GM19238 (cell line): ENCODE results near the gene ZBTB40.

ENCODE experiments used
- DNase-seq: peaks from one replicate; pipeline ENCODE4 v3.0.0; 2011; ENCODE audit warnings: low spot score; ENCODE audit not compliant: insufficient read length

ZBTB40 gene

GRCh38 chr1:22431965-22432364 lies 19.7 kb upstream of the ZBTB40 start:
- no peak for DNase-seq

DNA sequence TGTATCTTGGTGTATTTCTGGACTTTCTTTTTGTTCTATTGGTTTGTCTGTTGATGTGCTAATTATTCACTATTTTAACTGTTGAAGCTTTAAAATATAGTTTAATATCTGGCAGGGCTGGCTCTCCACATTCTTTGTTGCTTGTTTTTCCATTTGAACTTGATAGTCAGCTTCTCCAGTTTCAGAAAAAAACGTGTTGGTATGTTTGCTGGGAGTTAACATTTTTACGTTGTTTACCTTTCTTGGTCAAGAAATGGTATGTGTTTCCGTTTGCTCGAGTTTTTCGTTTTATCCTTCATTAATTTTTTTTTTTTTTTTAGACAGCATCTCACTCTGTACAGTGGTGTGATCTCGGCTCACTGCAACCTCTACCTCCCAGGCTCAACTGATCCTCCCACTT lies 16.9 kb upstream of the ZBTB40 start:
- no peak for DNase-seq

DNA sequence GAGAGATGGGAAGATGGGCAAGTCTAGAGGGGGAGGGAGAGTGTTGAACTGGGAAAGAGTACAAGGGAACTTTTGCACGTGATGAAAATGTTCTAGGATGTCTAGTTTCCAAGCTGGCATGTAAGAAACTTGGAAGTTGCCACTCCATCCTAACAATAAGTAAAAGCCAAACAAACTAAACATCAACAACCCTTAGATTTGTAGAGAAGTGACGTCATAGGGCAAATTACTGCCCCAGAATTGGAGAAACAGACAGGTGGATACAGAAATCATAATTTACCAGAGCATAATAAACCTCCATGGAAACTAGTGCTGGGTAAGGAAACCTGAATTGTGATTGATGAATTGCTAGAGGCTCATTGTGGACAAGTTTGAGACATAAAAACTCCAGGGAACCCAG lies 14.7 kb upstream of the ZBTB40 start:
- no peak for DNase-seq

GRCh38 chr1:22437573-22437972 lies 14.1 kb upstream of the ZBTB40 start:
- no peak for DNase-seq

DNA sequence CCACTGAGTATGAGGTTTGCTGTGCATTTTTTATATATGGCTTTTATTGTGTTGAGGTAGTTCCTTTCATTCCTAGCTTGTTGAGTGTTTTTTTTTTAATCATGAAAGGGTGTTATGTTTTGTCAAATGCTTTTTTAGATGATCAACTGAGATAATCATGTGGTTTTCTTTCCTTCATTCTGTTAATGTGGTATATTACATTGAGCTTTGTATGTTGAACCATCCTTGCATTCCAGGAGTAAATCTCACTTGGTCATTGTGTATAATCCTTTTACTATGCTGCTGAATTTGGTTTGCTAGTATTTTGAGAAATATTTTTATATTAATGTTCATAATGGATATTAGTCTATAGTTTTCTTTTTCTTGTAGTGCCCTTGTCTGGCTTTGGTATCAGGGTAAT lies 11.1 kb upstream of the ZBTB40 start:
- DNase-seq = no peak

GRCh38 chr1:22442212-22442894 lies 9.3 kb upstream of the ZBTB40 start:
- no peak for DNase-seq

- no peak for DNase-seq
Observed at GRCh38 chr1:22443332-22443731, 8.3 kb upstream of the ZBTB40 start.

- DNase-seq = no peak
Observed at GRCh38 chr1:22444856-22445255, 6.8 kb upstream of the ZBTB40 start.

DNA sequence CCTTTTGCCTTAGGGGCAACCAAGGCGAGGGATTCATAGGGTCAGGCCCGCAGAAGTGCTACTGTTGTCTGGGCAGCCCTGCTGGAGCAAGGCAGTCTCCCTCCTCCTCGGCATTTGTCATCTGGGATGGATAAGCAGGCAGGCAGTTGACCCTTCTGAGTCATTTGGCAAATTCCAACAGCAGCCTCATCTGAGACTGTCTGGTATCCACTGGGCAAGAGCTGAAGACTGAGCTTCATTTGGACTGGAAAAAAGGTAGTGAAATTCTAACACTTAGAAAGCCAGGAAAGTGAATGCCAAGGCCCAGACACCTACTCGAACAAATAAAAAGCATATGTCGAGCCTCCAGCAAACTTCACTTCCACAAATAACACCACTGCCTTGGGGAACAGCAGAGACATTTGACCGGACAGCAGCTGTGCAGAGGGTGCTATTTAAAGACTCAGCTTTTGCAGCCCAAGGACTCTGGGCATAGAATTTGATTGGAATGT lies 4.0 kb upstream of the ZBTB40 start:
- no peak for DNase-seq

- no peak for DNase-seq
Observed at GRCh38 chr1:22449636-22450035, 2.0 kb upstream of the ZBTB40 start.

- DNase-seq = no peak
Observed at GRCh38 chr1:22450351-22451021, 1.2 kb upstream of the ZBTB40 start.

DNA sequence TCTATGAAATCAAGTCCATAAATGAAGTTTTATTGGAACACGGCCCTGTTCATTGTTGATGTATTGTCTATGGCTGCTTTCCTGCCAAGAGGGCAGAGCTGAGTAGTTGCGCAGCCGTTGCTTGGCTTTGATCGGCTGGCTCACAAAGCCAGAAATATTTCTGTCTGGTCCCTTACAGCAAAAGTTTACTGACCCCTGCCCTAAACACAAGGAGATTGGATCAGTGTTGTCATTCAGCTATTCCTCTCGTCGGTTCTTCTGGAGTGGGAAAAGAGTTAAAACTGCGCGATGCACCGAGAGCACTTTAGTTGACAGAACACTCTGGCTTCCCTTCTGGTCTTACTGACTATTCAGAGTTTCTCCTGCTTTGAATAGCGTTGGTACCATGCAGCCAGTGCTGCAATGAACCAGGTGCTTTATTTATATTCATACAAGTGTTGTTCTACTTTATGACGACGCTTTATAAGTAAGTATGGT lies 868 bp downstream of the ZBTB40 start:
- DNase-seq = no peak

- DNase-seq = no peak
Observed at GRCh38 chr1:22453181-22453580, 1.5 kb downstream of the ZBTB40 start.

- DNase-seq = no peak
Observed at GRCh38 chr1:22454476-22455056, 2.9 kb downstream of the ZBTB40 start.

DNA sequence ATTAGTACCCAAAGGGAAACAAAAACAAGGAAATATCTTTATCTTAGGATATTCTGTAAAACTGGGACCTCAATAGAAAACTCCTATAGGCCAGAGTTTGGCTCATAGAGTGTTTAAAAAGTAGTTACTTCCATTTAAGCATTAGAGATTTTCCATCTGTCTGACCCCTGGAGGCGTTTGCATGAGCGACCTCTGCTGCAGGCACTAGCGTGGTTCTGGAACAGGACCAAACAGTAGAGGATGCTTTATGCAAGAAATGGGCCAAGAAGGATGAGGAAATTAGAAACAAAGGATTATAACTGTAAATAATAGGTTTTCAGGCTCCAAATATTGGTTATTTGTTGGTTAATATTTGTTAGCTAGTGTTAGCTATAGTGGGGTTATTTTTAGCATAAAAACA lies 5.7 kb downstream of the ZBTB40 start:
- DNase-seq = no peak

DNA sequence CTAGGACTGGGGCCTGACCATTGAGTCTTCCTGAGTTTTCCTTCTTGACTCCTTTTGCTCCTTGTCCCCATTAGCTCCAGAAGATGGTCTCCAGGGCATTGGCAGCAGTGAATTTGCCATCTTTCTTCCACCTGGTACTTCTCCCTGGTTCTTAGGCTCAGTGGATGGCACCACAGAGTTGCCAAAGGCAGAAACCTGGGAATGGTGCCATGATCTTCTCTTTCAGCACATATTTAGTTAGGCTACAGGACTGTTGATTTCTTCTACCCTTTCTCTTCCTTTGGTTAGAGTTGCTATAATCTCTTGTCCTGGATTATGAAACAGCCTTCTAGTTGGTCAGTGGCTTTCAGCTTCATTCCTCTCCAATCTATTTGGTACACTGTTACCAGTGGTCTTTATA lies 6.2 kb downstream of the ZBTB40 start:
- no peak for DNase-seq

DNA sequence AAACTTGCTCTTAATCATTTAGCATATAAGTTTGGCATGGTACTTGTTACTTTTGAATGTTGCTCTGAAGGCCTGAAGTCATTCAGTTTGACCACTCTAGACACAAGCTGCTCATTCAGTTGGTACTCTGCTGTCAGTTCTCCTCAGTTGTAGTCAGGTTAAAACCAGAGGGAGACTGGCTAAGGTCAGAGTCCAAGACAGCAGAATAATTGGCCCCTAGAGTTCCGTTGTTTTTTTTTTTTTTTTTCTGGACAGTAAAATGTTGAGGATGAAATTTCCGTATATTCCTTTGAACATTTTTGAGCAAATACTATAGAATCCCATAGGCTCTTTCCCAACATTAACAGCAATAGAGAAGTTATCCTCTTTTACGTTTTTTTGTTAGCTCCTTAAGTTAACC lies 9.4 kb downstream of the ZBTB40 start:
- DNase-seq = no peak

- DNase-seq = no peak
Observed at GRCh38 chr1:22461678-22462527, 10.3 kb downstream of the ZBTB40 start.

GRCh38 chr1:22462928-22463327 lies 11.3 kb downstream of the ZBTB40 start:
- DNase-seq = no peak

GRCh38 chr1:22465015-22465565 lies 13.4 kb downstream of the ZBTB40 start:
- DNase-seq = no peak

DNA sequence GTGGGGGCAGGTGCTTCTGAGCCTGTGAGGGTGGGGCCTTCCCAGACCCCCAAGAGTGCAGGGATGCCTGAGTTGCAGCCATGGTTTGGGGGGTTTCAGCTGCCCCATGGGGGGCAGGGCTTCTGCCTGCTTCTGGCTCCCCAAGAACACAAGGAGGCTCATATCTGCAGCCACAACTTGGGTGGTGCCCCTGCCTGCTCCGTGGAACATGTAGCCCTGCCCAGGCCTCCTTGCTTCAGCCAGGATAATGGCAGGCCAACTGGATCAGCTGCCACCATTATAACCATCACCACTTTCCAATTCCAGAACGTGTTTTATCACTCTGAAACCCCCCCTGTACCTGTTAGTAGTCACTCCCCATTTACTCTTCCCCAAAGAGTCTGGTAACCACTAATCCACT lies 14.0 kb downstream of the ZBTB40 start:
- no peak for DNase-seq
